H9 (cell line): ENCODE measurements around the gene MARCHF9. TPM values are rescaled to one million over a fixed set of nuclear protein-coding genes. Genes with fewer than 3 reads are reported as not detected.
A peak's percentile ranks its signal among the peaks of the same experiment; 100 is the strongest.

ENCODE experiments used
- DNase-seq: peaks from one replicate; pipeline ENCODE4 v3.0.0-alpha.2; 2017
- H2AFZ ChIP-seq: one replicate; pipeline ENCODE4 v1.6.1; 2013; ENCODE audit warnings: mild to moderate bottlenecking, low read length, control low read depth, moderate library complexity
- H2AK5ac ChIP-seq: 2 replicates; pipeline ENCODE4 v1.6.1; 2013; ENCODE audit warnings: low read length, control low read depth, mixed read lengths; ENCODE audit not compliant: insufficient read length
- H2BK120ac ChIP-seq: one replicate; pipeline ENCODE4 v1.6.1; 2013; ENCODE audit warnings: low read depth, mild to moderate bottlenecking, low read length, control low read depth, inconsistent platforms; ENCODE audit not compliant: poor library complexity, severe bottlenecking
- H2BK12ac ChIP-seq: 2 replicates; pipeline ENCODE4 v1.6.1; 2013; ENCODE audit warnings: low read length, control low read depth, mixed read lengths, low read depth; ENCODE audit not compliant: insufficient read length
- H2BK15ac ChIP-seq: 2 replicates; pipeline ENCODE4 v1.6.1; 2013; ENCODE audit warnings: low read depth, low read length, control low read depth
- H2BK20ac ChIP-seq: one replicate; pipeline ENCODE4 v1.6.1; 2013; ENCODE audit warnings: low read depth, mild to moderate bottlenecking, low read length, control low read depth, inconsistent platforms; ENCODE audit not compliant: poor library complexity, severe bottlenecking
- H2BK5ac ChIP-seq: 2 replicates; pipeline ENCODE4 v1.6.1; 2013; ENCODE audit warnings: low read length, control low read depth, mixed read lengths; ENCODE audit not compliant: insufficient read length
- H3K14ac ChIP-seq: 2 replicates; pipeline ENCODE4 v1.6.1; 2013; ENCODE audit warnings: low read length, control low read depth; ENCODE audit not compliant: insufficient read depth
- H3K18ac ChIP-seq: 2 replicates; pipeline ENCODE4 v1.6.1; 2013; ENCODE audit warnings: low read depth, mild to moderate bottlenecking, mixed read lengths, low read length, control low read depth; ENCODE audit not compliant: insufficient read length
- H3K23ac ChIP-seq: 2 replicates; pipeline ENCODE4 v1.6.1; 2013; ENCODE audit warnings: low read length, control low read depth, mixed read lengths, low read depth; ENCODE audit not compliant: insufficient read length
- H3K23me2 ChIP-seq: 2 replicates; pipeline ENCODE4 v1.6.1; 2013; ENCODE audit warnings: low read depth, mild to moderate bottlenecking, mixed read lengths, low read length, control low read depth; ENCODE audit not compliant: insufficient read length, poor library complexity, severe bottlenecking
- H3K27ac ChIP-seq: 2 replicates; pipeline ENCODE4 v1.5.1; 2013; ENCODE audit warnings: low read length, control low read depth, mixed read lengths, low read depth; ENCODE audit not compliant: insufficient read length
- H3K27me3 ChIP-seq: 2 replicates; pipeline ENCODE4 v1.6.1; 2013; ENCODE audit warnings: low read length, control low read depth, inconsistent platforms; ENCODE audit not compliant: insufficient read depth
- H3K4ac ChIP-seq: 2 replicates; pipeline ENCODE4 v1.6.1; 2013; ENCODE audit warnings: low read depth, mild to moderate bottlenecking, control low read depth, inconsistent platforms, low read length, moderate library complexity
- H3K4me1 ChIP-seq: 2 replicates; pipeline ENCODE4 v1.6.1; 2013; ENCODE audit warnings: low read length, control low read depth, inconsistent platforms; ENCODE audit not compliant: insufficient read depth
- H3K4me2 ChIP-seq: 2 replicates; pipeline ENCODE4 v1.6.1; 2013; ENCODE audit warnings: low read length, control low read depth, mixed read lengths; ENCODE audit not compliant: insufficient read length, insufficient read depth
- H3K56ac ChIP-seq: 2 replicates; pipeline ENCODE4 v1.6.1; 2013; ENCODE audit warnings: low read depth, mild to moderate bottlenecking, mixed read lengths, low read length, control low read depth; ENCODE audit not compliant: insufficient read length
- H3K79me1 ChIP-seq: 2 replicates; pipeline ENCODE4 v1.6.1; 2013; ENCODE audit warnings: low read depth, mild to moderate bottlenecking, moderate library complexity, low read length, control low read depth, inconsistent platforms; ENCODE audit not compliant: insufficient read depth, poor library complexity, severe bottlenecking
- H3K79me2 ChIP-seq: 2 replicates; pipeline ENCODE4 v1.6.1; 2013; ENCODE audit warnings: low read length, control low read depth, inconsistent platforms; ENCODE audit not compliant: insufficient read depth
- H3K9ac ChIP-seq: 2 replicates; pipeline ENCODE4 v1.6.1; 2013; ENCODE audit warnings: low read length, control low read depth, mixed read lengths; ENCODE audit not compliant: insufficient read length; ENCODE audit errors: extremely low read depth
- H3K9me3 ChIP-seq: one replicate; pipeline ENCODE4 v1.6.1; 2013; ENCODE audit warnings: low read depth, low read length, inconsistent platforms; ENCODE audit not compliant: control insufficient read depth
- H3T11ph ChIP-seq: one replicate; pipeline ENCODE4 v1.6.1; 2013; ENCODE audit warnings: mild to moderate bottlenecking, low read length, control low read depth, inconsistent platforms
- H4K20me1 ChIP-seq: one replicate; pipeline ENCODE4 v1.6.1; 2013; ENCODE audit not compliant: control insufficient read depth, insufficient read length, insufficient read depth
- H4K5ac ChIP-seq: 2 replicates; pipeline ENCODE4 v1.6.1; 2013; ENCODE audit warnings: low read depth, mild to moderate bottlenecking, mixed read lengths, low read length, control low read depth; ENCODE audit not compliant: insufficient read length
- H4K8ac ChIP-seq: replicated peaks from 2 replicates; pipeline ENCODE4 v1.6.1; 2013; ENCODE audit warnings: low read length, control low read depth, mixed read lengths, low read depth; ENCODE audit not compliant: insufficient read length
- H4K91ac ChIP-seq: 2 replicates; pipeline ENCODE4 v1.6.1; 2013; ENCODE audit warnings: low read depth, mild to moderate bottlenecking, moderate library complexity, mixed read lengths, low read length, control low read depth; ENCODE audit not compliant: insufficient read length
- H3K27ac Mint-ChIP-seq, 3 experiments: 2 replicates in 2 of 3; 3 replicates in 1 of 3; pipeline ENCODE4 v1.8.0; 2020 to 2021; ENCODE audit warnings: mixed read lengths in 3 of 3, mild to moderate bottlenecking in 1 of 3, moderate library complexity in 1 of 3
- H3K27me3 Mint-ChIP-seq: 2 replicates; pipeline ENCODE4 v1.8.0; 2021; ENCODE audit warnings: low read depth, mild to moderate bottlenecking, moderate library complexity, mixed read lengths
- H3K36me3 Mint-ChIP-seq, 3 experiments: 2 replicates in 2 of 3; 3 replicates in 1 of 3; pipeline ENCODE4 v1.8.0; 2020 to 2021; ENCODE audit warnings: low read depth in 3 of 3, mixed read lengths in 3 of 3; ENCODE audit not compliant: insufficient read depth in 1 of 3
- H3K4me1 Mint-ChIP-seq, 2 experiments: 2 replicates each; pipeline ENCODE4 v1.8.0; 2020; ENCODE audit warnings: mixed read lengths in 2 of 2
- H3K4me3 Mint-ChIP-seq, 2 experiments: 2 replicates in 1 of 2; 3 replicates in 1 of 2; pipeline ENCODE4 v1.8.0; 2020 to 2021; ENCODE audit warnings: mild to moderate bottlenecking in 2 of 2, mixed read lengths in 2 of 2, moderate library complexity in 1 of 2
- H3K9me3 Mint-ChIP-seq, 2 experiments: 2 replicates in 1 of 2; 3 replicates in 1 of 2; pipeline ENCODE4 v1.8.0; 2020; ENCODE audit warnings: mild to moderate bottlenecking in 2 of 2, mixed read lengths in 2 of 2, moderate library complexity in 1 of 2
- CTCF ChIP-seq: fragments of 200-600 bp; sonication (generic); conservative IDR thresholded peaks from 3 replicates; pipeline ENCODE4 v1.8.0; 2021; ENCODE audit warnings: antibody characterized with exemption, mild to moderate bottlenecking
- WGBS: extraction: QIAGEN DNeasy Blood & Tissue Kit; methylation state at CpG from one replicate; pipeline ENCODE4 v1.1.7; 2013; ENCODE audit warnings: missing lambda C conversion rate, low lambda C conversion rate, mixed read lengths; ENCODE audit not compliant: insufficient read length; ENCODE audit errors: extremely low coverage; 5-methylcytosine and 5-hydroxymethylcytosine counted together
- total RNA-seq: library from RNA; stranded (reverse); gene quantifications from 2 replicates; pipeline ENCODE4 v1.2.1, GENCODE V29; 2021

The MARCHF9 gene
- total RNA-seq, 1 experiment from 2014 or later = 20.5 TPM

GRCh38 chr12:57749061-57749460 lies 5.8 kb upstream of the MARCHF9 start:
- H2AFZ ChIP-seq = no peak overlapping the region

More at GRCh38 chr12:57749061-57749460, 5.8 kb upstream of the MARCHF9 start:
- WGBS = no CpG with 5 or more reads among the region's 5 CpGs
- no peaks in the 10 kb centered on the region; a peak in 2 of 5 replicates for H3K9me3 Mint-ChIP-seq
- no peak for DNase-seq
- no peak overlapping the region for H4K8ac ChIP-seq
- no peak overlapping the region for H3K4me3 Mint-ChIP-seq
- H3K14ac ChIP-seq = no peak overlapping the region
- no peak overlapping the region for H3T11ph ChIP-seq
- H2BK5ac ChIP-seq = no peak overlapping the region
- no peak overlapping the region for H4K91ac ChIP-seq
- peaks cover 13% of the 10 kb centered on the region for H3K23me2 ChIP-seq
- H4K20me1 ChIP-seq = no peaks in the 10 kb centered on the region
- no peak overlapping the region for H3K27ac ChIP-seq
- TF ChIP-seq CTCF = no peak
- peaks cover 36% of the 10 kb centered on the region in 2 experiments for H3K4me1 Mint-ChIP-seq
- no peak overlapping the region for H2BK12ac ChIP-seq
- H3K23ac ChIP-seq = no peak overlapping the region
- H3K9me3 ChIP-seq = no peaks in the 10 kb centered on the region
- peaks cover 4% of the 10 kb centered on the region for H3K27me3 Mint-ChIP-seq
- H3K4ac ChIP-seq = no peak overlapping the region
- H3K79me2 ChIP-seq = peaks cover 13% of the 10 kb centered on the region; the same call in 1 of the 2 replicates
- H2BK15ac ChIP-seq = no peak overlapping the region
- H2BK20ac ChIP-seq = no peak overlapping the region
- H3K27ac Mint-ChIP-seq = peak overlapping the region in 1 of 3 experiments; percentile 85; a peak in 1 of 7 replicates
- H3K18ac ChIP-seq = no peak overlapping the region
- no peak overlapping the region for H2AK5ac ChIP-seq
- no peaks in the 10 kb centered on the region for H3K79me1 ChIP-seq
- no peaks in the 10 kb centered on the region; the same call in 1 of the 2 replicates for H3K27me3 ChIP-seq
- no peak overlapping the region for H3K4me2 ChIP-seq
- no peak overlapping the region for H3K56ac ChIP-seq
- peaks cover 7% of the 10 kb centered on the region; the same call in 1 of the 2 replicates for H3K4me1 ChIP-seq
- no peak overlapping the region for H4K5ac ChIP-seq
- no peak overlapping the region for H3K9ac ChIP-seq
- H3K36me3 Mint-ChIP-seq = peaks cover 33 to 62% (median 55%) of the 10 kb centered on the region in 3 experiments
- H2BK120ac ChIP-seq = no peak overlapping the region
